GM23248 (cell line): ENCODE measurements around the gene PLEKHA5. TPM values are rescaled to one million over a fixed set of nuclear protein-coding genes. Genes with fewer than 3 reads are reported as not detected.

Experiments
- DNase-seq: peaks from one replicate; pipeline ENCODE4 v3.0.0-alpha.2; 2015
- H2AFZ ChIP-seq: fragments of 200-600 bp; sonication (generic); 2 replicates; pipeline ENCODE4 v1.6.1; 2016; ENCODE audit warnings: antibody characterized with exemption
- H3F3A ChIP-seq: fragments of 200-600 bp; sonication (generic); 2 replicates; pipeline ENCODE4 v1.6.1; 2016; ENCODE audit warnings: mild to moderate bottlenecking, antibody characterized with exemption, mixed run types; ENCODE audit not compliant: insufficient read depth
- H3K27ac ChIP-seq: fragments of 200-600 bp; sonication (generic); 2 replicates; pipeline ENCODE4 v1.5.1; 2016; ENCODE audit warnings: mild to moderate bottlenecking
- H3K27me3 ChIP-seq: fragments of 200-600 bp; sonication (generic); replicated peaks from 2 replicates; pipeline ENCODE4 v1.6.1; 2016; ENCODE audit warnings: mild to moderate bottlenecking; ENCODE audit not compliant: insufficient read depth
- H3K36me3 ChIP-seq: fragments of 200-600 bp; sonication (generic); 2 replicates; pipeline ENCODE4 v1.6.1; 2016; ENCODE audit warnings: low read depth, mild to moderate bottlenecking
- H3K4me1 ChIP-seq: fragments of 200-600 bp; sonication (generic); 2 replicates; pipeline ENCODE4 v1.6.1; 2016; ENCODE audit warnings: mild to moderate bottlenecking; ENCODE audit not compliant: insufficient read depth
- H3K4me2 ChIP-seq: fragments of 200-600 bp; sonication (generic); one replicate; pipeline ENCODE4 v1.6.1; 2016; ENCODE audit warnings: mild to moderate bottlenecking; ENCODE audit not compliant: unreplicated experiment
- H3K4me3 ChIP-seq: fragments of 200-600 bp; sonication (generic); 2 replicates; pipeline ENCODE4 v1.5.1; 2016; ENCODE audit warnings: mild to moderate bottlenecking
- H3K79me2 ChIP-seq: fragments of 200-600 bp; sonication (generic); 2 replicates; pipeline ENCODE4 v1.6.1; 2016; ENCODE audit warnings: mild to moderate bottlenecking; ENCODE audit not compliant: insufficient read depth
- H3K9ac ChIP-seq: fragments of 200-600 bp; sonication (generic); 2 replicates; pipeline ENCODE4 v1.6.1; 2016; ENCODE audit warnings: mild to moderate bottlenecking
- H3K9me2 ChIP-seq: fragments of 200-600 bp; sonication (generic); 2 replicates; pipeline ENCODE4 v1.6.1; 2016; ENCODE audit warnings: mixed run types, mild to moderate bottlenecking, moderate library complexity; ENCODE audit not compliant: insufficient read depth
- H3K9me3 ChIP-seq: fragments of 200-600 bp; sonication (generic); one replicate; pipeline ENCODE4 v1.6.1; 2017; ENCODE audit warnings: low read depth
- H4K20me1 ChIP-seq: fragments of 200-600 bp; sonication (generic); 2 replicates; pipeline ENCODE4 v1.6.0; 2016; ENCODE audit not compliant: insufficient read depth
- EZH2 ChIP-seq: fragments of 200-600 bp; sonication (generic); IDR thresholded peaks from 2 replicates; pipeline ENCODE4 v1.6.1; 2018; ENCODE audit warnings: antibody characterized with exemption, mild to moderate bottlenecking; ENCODE audit not compliant: insufficient read depth, poor library complexity, severe bottlenecking
- EZH2phosphoT487 ChIP-seq: fragments of 200-600 bp; sonication (generic); IDR thresholded peaks from 2 replicates; pipeline ENCODE4 v1.6.1; 2018; ENCODE audit warnings: antibody characterized with exemption, moderate library complexity, mild to moderate bottlenecking, low read depth; ENCODE audit not compliant: insufficient read depth
- WGBS, 2 experiments: methylation state at CpG; one replicate each; pipeline ENCODE4 v1.1.6; 2015 to 2017; ENCODE audit warnings: low lambda C conversion rate in 2 of 2, low coverage in 1 of 2; ENCODE audit errors: missing lambda C conversion rate in 2 of 2; 5-methylcytosine and 5-hydroxymethylcytosine counted together
- in situ Hi-C: fragments of 300-500 bp; cut with MboI; formaldehyde crosslinking; loops from 2 replicates; pipeline ENCODE4 v1.15.0; 2020
- polyA plus RNA-seq: library from polyadenylated mRNA; unstranded; fragments of >200 nt; fragmentation: Nextera tagmentation; extraction: Ambion mirVana; gene quantifications from 2 replicates; pipeline ENCODE4 v1.2.1, GENCODE V29; 2016
- total RNA-seq: library from RNA; depleted of rRNA; stranded (reverse); fragments of >200 nt; shearing (Covaris generic); gene quantifications from 2 replicates; pipeline ENCODE4 v1.2.3, GENCODE V29; 2014

Gene PLEKHA5
- total and polyA plus RNA-seq, 2 experiments from 2014 or later: 10.0 to 12.1 TPM

GRCh38 chr12:19215115-19215514, 85.6 kb downstream of the PLEKHA5 start:
- Histone ChIP-seq H3K27ac (no peak overlapping the region), H3F3A (peaks cover 1% of the 10 kb centered on the region), H4K20me1 (no peaks in the 10 kb centered on the region), H3K9ac (no peak overlapping the region), H3K9me2 (no peaks in the 10 kb centered on the region), H3K4me2 (no peak overlapping the region), H3K4me3 (no peak overlapping the region), H3K79me2 (0 out of 2 replicates have a peak, but pooled peaks cover 8% of the 10 kb centered on the region), H3K36me3 (no peaks in the 10 kb centered on the region), H3K4me1 (peaks cover 1% of the 10 kb centered on the region), H3K27me3 (no peaks in the 10 kb centered on the region), H3K9me3 (no peaks in the 10 kb centered on the region), H2AFZ (no peak overlapping the region)
- in situ Hi-C loops: no loop called here
- 54 to 67% methylated on average over 3 of the region's 3 CpGs for WGBS, 2 experiments
- TF ChIP-seq EZH2phosphoT487: no peak
- no peak for TF ChIP-seq EZH2
- no peak for DNase-seq

GRCh38 chr12:19217446-19217845, 87.9 kb downstream of the PLEKHA5 start:
- TF ChIP-seq EZH2 (no peak), EZH2phosphoT487 (no peak)
- Histone ChIP-seq H3K36me3 (no peaks in the 10 kb centered on the region), H3K9me3 (no peaks in the 10 kb centered on the region), H3F3A (peaks cover 23% of the 10 kb centered on the region), H3K4me2 (no peak overlapping the region), H3K4me3 (no peak overlapping the region), H3K9ac (no peak overlapping the region), H3K4me1 (peaks cover 22% of the 10 kb centered on the region), H3K9me2 (no peaks in the 10 kb centered on the region), H4K20me1 (no peaks in the 10 kb centered on the region), H3K27me3 (no peaks in the 10 kb centered on the region), H3K27ac (no peak overlapping the region), H2AFZ (no peak overlapping the region), H3K79me2 (0 out of 2 replicates have a peak, but pooled peaks cover 8% of the 10 kb centered on the region)
- 93 to 96% methylated on average over 3 of the region's 3 CpGs for WGBS, 2 experiments
- DNase-seq: no peak
- in situ Hi-C loops: no loop called here

GRCh38 chr12:19220205-19220604, 90.7 kb downstream of the PLEKHA5 start:
- DNase-seq: peak; percentile 74
- Histone ChIP-seq H2AFZ (no peak overlapping the region), H3K27me3 (no peaks in the 10 kb centered on the region), H3K79me2 (0 out of 2 replicates have a peak, but pooled peaks cover 8% of the 10 kb centered on the region), H3K4me3 (peak overlapping the region; percentile 1; the same call in 1 of the 2 replicates), H3K36me3 (no peaks in the 10 kb centered on the region), H3K4me1 (peaks cover 39% of the 10 kb centered on the region), H3K4me2 (peak overlapping the region; percentile 9), H3K9ac (no peak overlapping the region), H4K20me1 (no peaks in the 10 kb centered on the region), H3K27ac (peak overlapping the region; percentile 61), H3K9me3 (no peaks in the 10 kb centered on the region), H3K9me2 (no peaks in the 10 kb centered on the region), H3F3A (peaks cover 41% of the 10 kb centered on the region)
- TF ChIP-seq EZH2phosphoT487 (no peak), EZH2 (no peak)
- WGBS, 2 experiments: 5 to 6% methylated on average over 3 of the region's 3 CpGs
- in situ Hi-C loops: no loop called here

- H2AFZ ChIP-seq: no peak overlapping the region
- TF ChIP-seq EZH2phosphoT487 (no peak), EZH2 (no peak)
- no peaks in the 10 kb centered on the region for H3K27me3 ChIP-seq
- H3K9ac ChIP-seq: no peak overlapping the region
- H3K27ac ChIP-seq: peak overlapping the region; percentile 61
- H3K4me2 ChIP-seq: peak overlapping the region; percentile 9
- 48 to 49% methylated on average over 2 of the region's 2 CpGs for WGBS, 2 experiments
- H3F3A ChIP-seq: peaks cover 41% of the 10 kb centered on the region
- H4K20me1 ChIP-seq: no peaks in the 10 kb centered on the region
- in situ Hi-C loops: no loop called here
- H3K4me1 ChIP-seq: peaks cover 39% of the 10 kb centered on the region
- peak; percentile 87 for DNase-seq
- no peaks in the 10 kb centered on the region for H3K9me3 ChIP-seq
- H3K79me2 ChIP-seq: 0 out of 2 replicates have a peak, but pooled peaks cover 8% of the 10 kb centered on the region
- no peaks in the 10 kb centered on the region for H3K9me2 ChIP-seq
- no peaks in the 10 kb centered on the region for H3K36me3 ChIP-seq
- H3K4me3 ChIP-seq: peak overlapping the region; percentile 1; the same call in 1 of the 2 replicates
Measured at GRCh38 chr12:19220852-19221466, 91.4 kb downstream of the PLEKHA5 start.
